Panc1 (cell line): ENCODE results near the gene MID1IP1. TPM values are rescaled to one million over a fixed set of nuclear protein-coding genes. Genes with fewer than 3 reads are reported as not detected.

Experiments
- ATAC-seq: fragments of 200-7000 bp; cut with Tn5 transposase; 2 replicates; pipeline ENCODE4 v1.9.1; 2020; ENCODE audit warnings: mild to moderate bottlenecking, moderate library complexity
- BruUV-seq: library from RNA; stranded (reverse); fragments of 400-500 nt; replicated peaks from 2 replicates; lab custom pipeline; 2021; lab: Mats Ljungman, UMichigan
- CTCF ChIA-PET: fragments of 300-600 bp; sonication (Branson Sonifier 250); formaldehyde crosslinking; loops from one replicate; lab custom pipeline; 2022; ENCODE audit warnings: antibody characterized with exemption; lab: Charles Lee
- POLR2A ChIA-PET: fragments of 300-600 bp; sonication (Branson Sonifier 250); formaldehyde crosslinking; loops from one replicate; lab custom pipeline; 2022; ENCODE audit warnings: antibody characterized with exemption; lab: Charles Lee
- DNase-seq: peaks from one replicate; pipeline ENCODE4 v3.0.0-alpha.2; 2010; ENCODE audit warnings: low read depth, low spot score
- H3K27ac ChIP-seq: 2 replicates; pipeline ENCODE4 v1.5.1; 2011; ENCODE audit warnings: mild to moderate bottlenecking, low read length, inconsistent platforms
- H3K27me3 ChIP-seq: fragments of 200-500 bp; sonication (Bioruptor generic); 2 replicates; pipeline ENCODE4 v1.6.0; 2014; ENCODE audit warnings: low read length, inconsistent platforms; ENCODE audit not compliant: control insufficient read depth, insufficient read depth
- H3K36me3 ChIP-seq: fragments of 200-500 bp; sonication (Bioruptor generic); 2 replicates; pipeline ENCODE4 v1.5.1; 2014; ENCODE audit warnings: inconsistent platforms, mild to moderate bottlenecking, low read length, moderate library complexity; ENCODE audit not compliant: control insufficient read depth, insufficient read depth
- H3K4me1 ChIP-seq: 2 replicates; pipeline ENCODE4 v1.5.1; 2011; ENCODE audit warnings: inconsistent platforms, mild to moderate bottlenecking, low read length, moderate library complexity; ENCODE audit not compliant: control insufficient read depth, insufficient read depth
- H3K4me3 ChIP-seq, 2 experiments: 2 replicates each; pipeline ENCODE4 v1.5.1; 2011 to 2012; ENCODE audit warnings: low read depth in 2 of 2, low read length in 2 of 2, mild to moderate bottlenecking in 2 of 2, inconsistent platforms in 1 of 2, moderate library complexity in 1 of 2
- H3K9me3 ChIP-seq: fragments of 200-500 bp; sonication (Bioruptor generic); 2 replicates; pipeline ENCODE4 v1.5.1; 2014; ENCODE audit warnings: low read depth, mild to moderate bottlenecking, inconsistent platforms, low read length, moderate library complexity; ENCODE audit not compliant: control insufficient read depth, insufficient read depth
- CTCF ChIP-seq: fragments of 450-650 bp; IDR thresholded peaks from 2 replicates; pipeline ENCODE4 v1.5.1; 2017; ENCODE audit warnings: mild to moderate bottlenecking
- POLR2AphosphoS5 ChIP-seq: IDR thresholded peaks from 2 replicates; pipeline ENCODE4 v1.6.1; 2012; ENCODE audit warnings: mild to moderate bottlenecking, low read depth, low read length, moderate library complexity
- REST ChIP-seq, 2 experiments: IDR thresholded peaks; 2 replicates each; pipeline ENCODE4 v1.6.1; 2011 to 2012; ENCODE audit warnings: low read depth in 2 of 2, control low read depth in 1 of 2, low read length in 1 of 2, mild to moderate bottlenecking in 1 of 2, moderate library complexity in 1 of 2; ENCODE audit not compliant: insufficient read depth in 1 of 2
- SIN3A ChIP-seq: IDR thresholded peaks from 2 replicates; pipeline ENCODE4 v1.6.1; 2012; ENCODE audit warnings: low read depth, mild to moderate bottlenecking, low read length, moderate library complexity, borderline replicate concordance; ENCODE audit not compliant: insufficient read depth
- TCF7L2 ChIP-seq: IDR thresholded peaks from 2 replicates; pipeline ENCODE4 v1.6.1; 2011; ENCODE audit warnings: mild to moderate bottlenecking, low read depth, low read length, inconsistent platforms
- in situ Hi-C: cut with HindIII; loops from 2 replicates; pipeline ENCODE4 v1.10.0; 2016; ENCODE audit warnings: low sequenced_read_pairs, low pct_unique_long_range_greater_than_20kb
- intact Hi-C: fragments of 100-400 bp; cut with micrococcal nuclease; formaldehyde crosslinking; loops from one replicate; pipeline ENCODE4 v1.10.0; 2022; ENCODE audit not compliant: unreplicated experiment
- total RNA-seq: library from RNA; stranded (reverse); gene quantifications from one replicate; pipeline ENCODE4 v1.2.1, GENCODE V29; 2021; ENCODE audit not compliant: unreplicated experiment

Gene MID1IP1
- total RNA-seq, 1 experiment from 2014 or later, result 14.0 TPM

- Histone ChIP-seq H3K9me3 (no peaks in the 10 kb centered on the region), H3K4me1 (no peaks in the 10 kb centered on the region), H3K27me3 (no peaks in the 10 kb centered on the region), H3K36me3 (no peaks in the 10 kb centered on the region), H3K27ac (no peak overlapping the region), H3K4me3 (no peak overlapping the region)
- ChIA-PET CTCF (no interaction called here), POLR2A (no interaction called here)
- BruUV-seq, result no TSS peak
- no peak for ATAC-seq
- intact Hi-C loops, result no loop called here
- in situ Hi-C loops, result no loop called here
- TF ChIP-seq TCF7L2 (no peak), CTCF (no peak), REST (IDR thresholded peaks at IDR 0.05; ENCODE audit: insufficient read depth in 1 of 2, low read depth in 2 of 2, low read length in 1 of 2) (no peak), SIN3A (no peak), POLR2AphosphoS5 (no peak)
- DNase-seq, result no peak
These were observed 27.0 kb upstream of the MID1IP1 start for GRCh38 chrX:38774249-38774648.

GRCh38 chrX:38796946-38797345, 4.3 kb upstream of the MID1IP1 start:
- BruUV-seq, result no TSS peak
- CTCF ChIA-PET, result no interaction called here

More at GRCh38 chrX:38796946-38797345, 4.3 kb upstream of the MID1IP1 start:
- H3K4me1 ChIP-seq, result no peaks in the 10 kb centered on the region
- POLR2A ChIA-PET, result no interaction called here
- TF ChIP-seq POLR2AphosphoS5, result no peak
- no peak for TF ChIP-seq TCF7L2
- no peak for TF ChIP-seq REST (IDR thresholded peaks at IDR 0.05; ENCODE audit: insufficient read depth in 1 of 2, low read depth in 2 of 2, low read length in 1 of 2)
- TF ChIP-seq SIN3A, result no peak
- TF ChIP-seq CTCF, result no peak
- intact Hi-C loops (no loop called here), in situ Hi-C loops (no loop called here)
- ATAC-seq (no peak), DNase-seq (no peak)
- H3K36me3 ChIP-seq, result no peaks in the 10 kb centered on the region
- H3K27me3 ChIP-seq, result no peaks in the 10 kb centered on the region
- H3K4me3 ChIP-seq, result no peak overlapping the region
- no peak overlapping the region for H3K27ac ChIP-seq
- no peaks in the 10 kb centered on the region for H3K9me3 ChIP-seq
